ENCODE measurements around the gene ZDBF2.
"Not testable (repeated sequence)": the region's sequence is repeated elsewhere in the genome, so short reads cannot be mapped to it uniquely, and the experiment has no call there.

Gene ZDBF2

DNA sequence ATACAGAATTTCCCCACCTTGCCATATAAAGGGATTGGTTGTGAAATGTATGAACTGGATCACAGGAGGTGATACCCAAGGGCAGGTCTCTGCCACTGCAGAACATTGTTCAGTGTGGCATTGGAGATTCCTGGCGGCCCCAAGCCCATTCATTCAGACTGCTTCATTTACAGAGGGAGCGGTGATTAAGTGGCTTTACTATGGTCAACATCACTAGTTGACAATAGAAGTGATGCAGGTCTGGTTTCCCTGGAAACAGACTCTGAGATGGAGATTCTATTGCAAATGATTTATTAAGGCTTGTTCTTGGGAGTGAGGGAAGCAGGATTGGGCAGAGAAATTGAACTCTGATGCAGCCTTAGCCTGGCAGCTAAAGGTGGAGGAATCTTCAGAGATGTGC lies 62.4 kb downstream of the ZDBF2 start:
- no peak for FAIRE-seq

DNA sequence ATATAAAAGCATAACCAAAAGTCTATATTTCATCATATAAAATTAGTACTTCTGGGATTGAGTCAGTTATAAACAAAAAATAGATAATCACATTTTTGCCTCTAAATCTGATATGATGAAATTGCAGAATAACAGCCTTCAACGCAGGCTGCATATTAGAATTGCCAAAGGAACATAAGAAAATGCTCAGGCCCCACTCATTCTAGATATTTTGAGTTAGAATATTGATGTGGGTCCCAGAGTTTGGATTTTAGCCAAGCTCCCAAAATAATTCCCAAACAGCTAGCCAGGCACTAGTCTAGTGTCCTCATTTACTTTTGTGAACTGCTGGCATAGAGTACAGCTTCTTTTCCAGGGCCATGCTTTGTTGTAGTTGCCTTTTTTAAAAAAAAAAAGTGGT lies 63.5 kb downstream of the ZDBF2 start:
- FAIRE-seq = no peak

DNA sequence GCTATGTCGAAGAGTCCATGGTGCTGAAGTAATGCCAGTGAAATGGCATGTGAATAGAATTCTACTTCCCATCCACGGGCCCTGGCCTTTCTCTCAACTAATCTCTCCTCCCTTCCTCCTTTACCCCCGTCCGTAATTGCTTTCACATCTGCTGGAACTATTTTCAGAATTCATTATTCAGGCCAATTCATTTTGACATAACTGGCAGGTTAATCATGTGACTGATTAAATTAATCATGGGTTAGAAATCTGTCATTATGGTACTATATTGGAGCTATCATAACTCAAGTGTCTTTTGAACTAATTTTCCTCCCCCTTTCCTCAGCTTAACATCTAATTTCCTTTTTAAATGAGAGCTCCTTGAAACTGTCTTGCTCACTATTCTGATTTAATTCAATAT lies 66.9 kb downstream of the ZDBF2 start:
- no peak for FAIRE-seq

DNA sequence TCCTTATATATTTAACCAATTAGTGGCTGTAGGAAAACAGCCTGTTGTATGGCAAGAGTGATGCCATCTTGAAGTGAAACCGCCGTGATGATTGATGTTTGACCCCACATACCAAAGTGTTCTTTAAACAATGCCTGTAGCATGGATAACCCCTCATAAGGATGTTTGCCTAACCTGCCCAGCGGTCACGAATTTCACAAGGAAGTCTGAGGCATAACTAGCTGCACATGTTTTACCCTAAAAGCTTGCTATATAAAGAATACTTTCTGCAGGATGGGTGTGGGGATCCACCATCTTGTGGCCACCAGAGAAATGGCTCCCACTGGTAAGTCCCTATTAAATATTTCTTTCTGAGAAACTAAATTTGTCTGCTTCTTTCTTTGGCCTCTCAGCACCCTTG lies 68.7 kb downstream of the ZDBF2 start:
- no peak for FAIRE-seq

DNA sequence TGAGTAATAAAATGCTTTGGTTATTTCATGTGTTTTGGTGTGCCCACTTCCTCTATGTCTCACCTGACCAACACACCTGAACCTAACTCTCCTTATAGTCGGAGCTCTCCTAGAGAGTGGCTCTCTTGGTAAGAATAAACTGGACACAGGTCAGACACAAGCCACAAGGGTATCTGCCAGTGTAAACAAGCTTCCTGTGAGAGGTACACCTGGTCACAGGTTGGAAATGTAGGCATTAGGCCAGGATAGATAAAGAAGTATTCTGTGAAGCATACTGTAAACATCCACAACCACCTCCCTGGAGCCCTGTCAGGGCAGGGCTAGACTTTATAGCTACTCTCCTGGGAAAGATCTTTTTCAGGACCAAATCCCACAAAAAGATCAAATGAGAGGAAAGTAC lies 69.4 kb downstream of the ZDBF2 start:
- FAIRE-seq = no peak

DNA sequence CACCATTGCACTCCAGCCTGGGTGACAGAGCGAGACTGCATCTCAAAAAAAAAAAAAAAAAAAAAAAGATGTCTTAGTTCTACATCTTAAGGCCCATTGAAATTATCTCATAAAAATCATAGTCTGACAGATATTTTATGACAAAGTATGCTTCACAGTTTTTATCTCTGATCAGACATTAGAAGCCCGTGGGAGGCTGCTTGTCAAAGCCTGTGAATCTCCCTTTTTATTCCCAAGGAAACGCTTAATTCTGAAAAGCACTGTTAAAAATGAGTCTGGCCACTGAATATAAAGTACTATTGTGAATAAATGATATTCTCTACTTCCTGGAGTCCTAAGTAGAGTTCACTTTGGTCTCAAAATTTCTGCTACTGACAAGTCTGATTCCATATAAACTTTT lies 71.1 kb downstream of the ZDBF2 start:
- FAIRE-seq = no peak

DNA sequence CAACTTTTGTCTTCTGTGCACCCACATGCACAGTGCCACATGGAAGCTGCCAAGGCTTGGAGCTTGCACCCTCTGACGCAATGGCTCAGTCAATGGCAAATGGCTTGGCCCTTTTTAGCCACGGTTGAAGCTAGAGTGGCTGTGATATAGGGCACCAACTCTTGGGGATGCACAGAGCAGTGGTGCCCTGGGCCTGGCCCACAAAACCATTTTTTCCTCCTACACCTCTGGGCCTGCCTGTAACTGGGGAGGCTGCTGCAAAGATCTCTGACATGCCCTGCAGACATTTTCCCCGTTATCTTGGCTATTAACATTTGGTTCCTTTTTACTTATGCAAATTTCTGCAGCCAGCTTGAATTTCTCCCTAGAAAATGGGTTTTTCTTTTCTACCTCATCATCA lies 74.9 kb downstream of the ZDBF2 start:
- no peak for FAIRE-seq

DNA sequence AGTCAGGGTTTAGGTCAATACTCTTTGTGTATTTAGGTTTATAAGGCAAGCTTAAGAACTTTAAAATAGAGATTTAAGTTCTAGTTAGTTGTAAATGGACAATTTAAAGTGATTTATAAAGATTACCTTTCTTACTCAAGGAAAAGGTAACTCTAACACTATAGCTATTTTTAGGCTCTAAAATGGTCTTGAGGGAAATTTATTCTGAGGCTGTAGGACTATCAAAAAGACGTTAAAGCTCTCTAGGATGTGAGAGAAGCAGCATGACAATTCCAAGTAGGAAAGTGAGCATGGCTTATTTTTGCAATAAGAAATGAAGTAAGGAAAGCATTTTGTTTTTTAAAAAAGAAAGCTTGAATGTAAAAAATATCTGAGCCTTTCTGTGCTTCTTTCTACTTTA lies 78.1 kb downstream of the ZDBF2 start:
- no peak for FAIRE-seq

DNA sequence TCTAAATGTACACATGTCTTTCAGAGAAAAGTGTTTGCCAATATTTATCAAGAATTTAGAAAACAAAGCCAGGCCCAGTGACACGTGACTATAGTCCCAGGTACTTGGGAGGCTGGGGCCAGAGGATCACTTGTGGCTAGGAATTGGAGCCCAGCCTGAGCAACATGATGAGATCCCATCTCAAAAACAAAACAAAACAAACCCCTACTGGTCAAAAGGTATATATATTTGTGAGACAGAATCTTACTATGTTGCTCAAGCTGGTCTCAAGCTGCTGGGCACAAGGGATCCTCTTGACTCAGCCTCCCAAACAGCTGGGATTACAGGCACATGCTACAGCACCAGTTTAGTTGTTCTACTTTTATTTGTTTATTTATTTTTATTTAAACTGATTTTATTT lies 79.2 kb downstream of the ZDBF2 start:
- FAIRE-seq = no peak

DNA sequence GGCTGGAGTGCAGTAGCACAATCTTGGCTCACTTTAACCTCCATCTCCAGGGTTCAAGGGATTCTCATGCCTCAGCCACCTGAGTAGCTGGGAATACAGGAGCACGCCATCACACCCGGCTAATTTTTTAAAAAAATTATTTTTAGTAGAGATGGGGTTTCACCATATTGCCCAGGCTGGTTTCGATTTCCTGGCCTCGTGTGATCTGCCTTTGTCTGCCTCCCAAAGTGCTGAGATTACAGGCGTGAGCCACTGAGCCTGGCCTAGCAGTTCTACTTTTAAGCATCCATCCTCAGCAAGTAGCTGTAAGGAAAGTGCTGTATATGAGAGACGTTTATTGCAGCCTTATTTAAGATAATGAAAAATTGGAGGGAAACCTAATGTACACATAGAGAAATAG lies 79.7 kb downstream of the ZDBF2 start:
- FAIRE-seq = no peak

DNA sequence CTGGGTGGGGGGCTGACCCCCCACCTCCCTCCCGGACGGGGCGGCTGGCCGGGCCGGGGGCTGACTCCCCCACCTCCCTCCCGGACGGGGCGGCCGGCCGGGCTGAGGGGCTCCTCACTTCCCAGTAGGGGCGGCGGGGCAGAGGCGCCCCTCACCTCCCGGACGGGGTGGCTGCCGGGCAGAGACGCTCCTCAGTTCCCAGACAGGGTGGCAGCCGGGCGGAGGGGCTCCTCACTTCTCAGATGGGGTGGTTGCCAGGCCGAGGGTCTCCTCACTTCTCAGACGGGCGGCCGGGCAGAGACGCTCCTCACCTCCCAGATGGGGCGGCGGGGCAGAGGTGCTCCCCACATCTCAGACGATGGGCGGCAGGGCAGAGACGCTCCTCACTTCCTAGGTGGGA lies 82.4 kb downstream of the ZDBF2 start:
- not testable (repeated sequence) for FAIRE-seq

DNA sequence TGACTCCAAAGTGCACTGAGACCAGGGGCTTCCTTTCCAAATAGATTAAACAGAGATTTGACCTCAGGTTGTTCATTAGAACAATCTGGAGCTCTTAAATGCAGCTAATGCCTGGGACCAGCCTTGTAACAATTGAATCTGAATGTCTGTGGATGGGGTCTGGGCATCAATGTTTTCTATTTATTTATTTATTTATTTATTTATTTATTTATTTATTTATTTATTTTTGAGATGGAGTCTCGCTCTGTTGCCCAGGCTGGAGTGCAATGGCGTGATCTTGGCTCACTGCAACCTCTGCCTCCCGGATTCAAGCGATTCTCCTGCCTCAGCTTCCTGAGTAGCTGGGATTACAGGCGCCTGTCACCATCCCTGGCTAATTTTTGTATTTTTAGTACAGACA lies 86.4 kb downstream of the ZDBF2 start:
- FAIRE-seq = not testable (repeated sequence)

DNA sequence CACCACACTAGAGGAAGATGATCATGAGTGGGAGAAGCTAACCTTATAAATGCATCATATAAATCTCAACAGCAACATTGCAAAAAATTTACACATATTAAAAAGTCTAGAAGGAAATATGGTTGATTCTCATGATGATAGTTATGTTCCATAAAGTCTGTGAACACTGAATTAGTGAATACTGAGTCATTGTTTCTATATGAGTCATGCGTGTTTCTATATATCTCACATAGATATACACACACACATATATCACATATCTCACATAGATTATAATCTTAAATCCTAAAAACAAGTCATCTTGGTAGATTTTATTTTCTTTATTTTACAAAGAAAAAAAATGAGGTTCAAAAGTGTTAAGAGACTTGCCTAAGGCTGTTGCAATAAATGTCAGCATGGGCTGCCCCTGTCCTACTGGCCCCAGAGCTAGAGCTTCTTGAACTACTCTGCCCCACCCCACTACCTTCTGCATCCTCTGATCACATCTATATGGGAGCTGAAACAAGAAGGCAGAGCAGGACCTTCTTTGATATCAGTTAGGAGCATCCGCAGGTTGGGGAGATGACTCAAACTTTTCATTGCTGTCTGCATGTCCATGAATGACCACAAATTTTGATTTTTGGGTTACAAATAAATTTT lies 87.1 kb downstream of the ZDBF2 start:
- FAIRE-seq = no peak
